GM21367 (cell line): Measurements from ENCODE around the gene RGPD5.
"Not testable (repeated sequence)": the region's sequence is repeated elsewhere in the genome, so short reads cannot be mapped to it uniquely, and the experiment has no call there.

Experiments
- ATAC-seq: cut with Tn5 transposase; IDR thresholded peaks from one replicate; pipeline ENCODE4 v1.9.1; 2021; ENCODE audit not compliant: unreplicated experiment

Gene RGPD5

DNA sequence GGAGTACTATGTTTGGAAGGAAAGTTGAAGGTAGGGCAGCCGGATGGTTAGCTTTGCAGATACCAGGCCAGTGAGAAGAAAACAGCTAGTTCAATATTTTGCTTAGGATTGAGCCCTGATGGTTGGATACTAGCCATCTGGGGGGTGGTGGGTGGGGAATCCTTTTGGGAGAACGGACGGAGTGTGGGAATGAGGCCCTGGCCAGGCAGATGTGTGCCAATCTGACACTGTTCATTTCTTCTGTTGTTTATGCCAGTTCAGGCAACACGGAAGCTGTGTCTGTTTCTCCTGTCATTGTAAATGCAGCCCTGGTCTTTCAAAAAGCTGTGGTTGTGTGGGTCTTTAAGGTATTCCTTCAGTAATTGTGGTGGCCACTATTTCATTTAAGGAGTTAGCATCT, 96.9 kb downstream of the RGPD5 start:
- not testable (repeated sequence) for ATAC-seq

DNA sequence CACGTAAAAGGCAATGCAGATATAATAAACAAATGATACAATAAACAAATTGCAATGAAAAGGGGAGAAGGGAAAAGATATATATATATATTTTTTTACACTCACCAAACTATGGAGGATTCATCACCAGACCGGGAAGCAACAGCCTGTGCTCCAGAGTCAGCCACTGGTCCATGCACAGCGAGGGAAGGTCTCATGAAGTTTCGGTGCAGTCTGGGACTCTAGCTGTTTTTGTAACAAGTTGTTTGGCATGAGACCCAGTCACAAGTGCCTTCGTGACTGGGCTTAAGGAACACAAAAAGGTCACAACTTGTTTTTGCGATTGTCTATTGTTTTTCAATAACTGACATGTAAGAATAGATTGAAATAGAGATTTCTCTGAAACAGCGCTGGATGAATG, 99.6 kb downstream of the RGPD5 start:
- not testable (repeated sequence) for ATAC-seq

DNA sequence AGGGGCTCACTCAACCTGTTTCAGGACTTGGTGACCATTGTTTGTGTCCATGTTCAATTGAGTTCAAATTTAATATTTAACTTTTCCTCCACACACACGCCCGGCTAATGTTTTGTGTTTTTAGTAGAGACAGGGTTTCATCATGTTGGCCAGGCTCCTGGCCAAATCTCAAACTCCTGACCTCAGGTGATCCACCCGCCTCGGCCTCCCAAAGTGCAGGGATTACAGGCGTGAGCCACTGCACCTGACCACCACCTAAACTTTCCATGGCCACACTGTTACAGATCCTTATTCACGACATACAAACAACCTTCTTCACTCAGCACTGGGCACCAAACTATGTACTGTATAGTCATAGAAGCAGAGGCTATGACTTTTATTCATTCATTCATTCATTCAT, 100.0 kb downstream of the RGPD5 start:
- ATAC-seq: not testable (repeated sequence)

DNA sequence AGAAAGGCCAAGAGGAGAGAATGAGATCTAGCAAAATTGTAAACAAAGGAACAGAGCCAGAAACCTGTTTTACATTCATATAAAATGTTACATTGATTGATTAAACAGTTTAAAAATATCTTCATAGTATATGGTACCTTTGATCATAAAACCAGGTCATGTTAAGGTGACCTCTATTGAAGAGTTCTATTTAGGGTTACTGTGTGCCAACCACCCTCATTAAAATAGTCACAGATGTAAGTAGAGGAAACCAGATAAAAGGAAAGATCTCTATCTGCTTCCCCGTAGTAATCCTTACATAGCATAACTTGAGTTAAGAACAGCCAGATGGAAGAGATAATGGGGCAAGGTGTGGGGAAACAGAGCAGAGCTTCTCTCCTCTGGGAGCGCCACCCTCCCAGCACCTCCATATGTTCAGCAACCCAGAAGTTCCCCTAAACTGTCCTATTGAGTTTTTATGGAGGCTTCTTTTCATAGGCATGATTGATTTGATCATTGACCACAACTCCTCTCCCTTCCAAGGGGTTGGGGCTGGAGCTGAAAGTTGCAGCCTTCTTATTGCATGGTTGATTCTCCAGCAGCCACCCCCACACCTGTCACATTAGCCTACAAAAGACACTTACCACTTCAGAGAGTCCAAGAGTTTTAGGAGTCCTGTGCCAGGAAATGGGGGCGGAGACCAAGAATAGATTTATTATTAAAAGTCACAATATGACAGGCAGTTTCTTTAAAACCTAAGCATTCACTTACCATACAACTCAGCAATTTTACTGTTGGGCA, 101.2 kb downstream of the RGPD5 start:
- ATAC-seq: not testable (repeated sequence)

DNA sequence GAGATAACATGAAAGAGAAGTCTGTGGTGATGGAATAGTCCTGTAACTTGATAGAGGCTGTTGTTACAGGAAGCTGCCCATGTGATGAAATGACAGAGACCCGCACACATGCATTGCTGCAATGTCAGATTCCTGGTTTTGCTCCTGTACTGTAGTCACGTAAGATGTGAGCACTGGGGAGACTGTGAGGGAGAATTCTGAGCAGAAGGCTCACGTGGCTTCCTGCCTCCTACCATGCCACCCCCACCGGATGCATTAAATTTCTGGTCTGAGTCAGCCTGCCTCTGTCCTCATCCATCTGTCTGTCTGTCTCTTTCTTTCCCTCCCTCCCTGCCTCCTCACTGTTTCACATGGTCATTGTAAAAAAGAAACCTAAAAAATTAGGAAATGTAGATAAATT, 102.1 kb downstream of the RGPD5 start:
- peak; percentile 91 for ATAC-seq

DNA sequence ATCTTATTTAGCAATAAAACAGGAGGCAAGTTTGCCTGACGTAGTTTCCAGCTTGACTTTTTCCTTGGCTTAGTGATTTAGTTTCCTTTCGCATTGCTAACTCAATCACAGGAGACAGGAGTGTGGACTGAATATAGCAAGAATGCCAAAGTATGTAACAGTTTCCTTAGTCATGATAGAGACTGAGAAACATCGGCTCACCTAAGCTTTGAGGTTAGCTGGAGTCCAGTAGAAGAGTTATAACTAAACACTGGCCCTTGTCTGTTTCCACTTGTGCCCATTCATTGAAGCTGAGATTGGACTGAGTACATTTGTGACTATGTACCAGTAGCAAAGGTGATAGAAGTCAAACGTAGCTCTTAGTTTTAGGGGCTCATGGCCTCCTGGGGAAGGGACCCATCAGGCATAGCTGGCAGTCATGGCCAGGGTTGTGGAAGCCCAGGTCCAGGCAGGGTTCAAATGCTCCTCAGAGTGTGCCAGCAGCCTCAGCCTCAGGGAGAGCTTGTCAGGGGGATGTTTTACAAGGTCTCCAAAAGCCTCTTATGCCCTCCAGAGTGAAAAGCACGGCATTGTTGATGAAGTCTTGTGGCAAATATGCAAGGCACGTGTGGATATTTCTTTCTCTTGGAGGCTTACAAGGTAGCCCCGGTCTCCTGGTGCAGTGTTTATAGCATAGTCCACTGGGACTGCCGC, 103.8 kb downstream of the RGPD5 start:
- ATAC-seq: not testable (repeated sequence)

DNA sequence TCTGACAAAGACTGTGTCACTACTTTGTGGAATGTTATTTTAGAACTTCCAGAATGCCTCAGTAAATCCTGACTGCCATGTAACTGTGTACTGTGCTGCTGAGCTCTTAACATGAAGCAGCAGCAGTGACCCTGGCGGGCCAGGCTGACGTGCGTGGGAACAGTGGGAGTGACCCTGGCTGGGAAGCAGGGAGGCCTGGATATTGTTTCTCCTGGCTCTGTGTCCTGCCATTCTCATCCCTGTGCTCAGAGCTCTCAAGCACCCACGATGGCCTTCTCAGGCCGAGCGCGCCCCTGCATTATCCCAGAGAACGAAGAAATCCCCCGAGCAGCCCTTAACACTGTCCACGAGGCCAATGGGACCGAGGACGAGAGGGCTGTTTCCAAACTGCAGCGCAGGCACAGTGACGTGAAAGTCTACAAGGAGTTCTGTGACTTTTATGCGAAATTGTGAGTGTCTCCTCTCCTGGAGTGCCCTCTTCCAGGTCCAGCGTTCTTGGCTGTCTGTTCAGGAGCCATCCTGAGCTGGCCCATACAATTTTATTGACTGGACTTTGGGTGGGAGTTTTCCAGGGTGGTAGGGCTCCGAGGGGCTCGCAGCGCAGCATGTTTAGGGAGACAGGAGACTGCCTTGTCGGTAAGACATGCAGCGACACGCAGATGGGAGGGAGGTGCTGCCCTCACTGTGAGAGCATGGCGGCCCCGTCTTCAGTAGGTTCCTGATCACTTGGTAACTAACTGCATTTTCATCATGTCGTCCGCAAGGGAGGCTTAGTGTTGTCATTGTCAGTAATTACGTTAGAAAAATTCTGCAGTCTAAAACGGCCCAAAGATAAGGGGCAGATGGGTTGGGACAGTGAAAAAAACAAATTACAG, 104.6 kb downstream of the RGPD5 start, which contains the start of gene LIMS3:
LIMS3 (plus strand) TSS at position 227 of the 875 bp plus-strand sequence; CDS start at position 268, 41 bp downstream.
- ATAC-seq: not testable (repeated sequence)

DNA sequence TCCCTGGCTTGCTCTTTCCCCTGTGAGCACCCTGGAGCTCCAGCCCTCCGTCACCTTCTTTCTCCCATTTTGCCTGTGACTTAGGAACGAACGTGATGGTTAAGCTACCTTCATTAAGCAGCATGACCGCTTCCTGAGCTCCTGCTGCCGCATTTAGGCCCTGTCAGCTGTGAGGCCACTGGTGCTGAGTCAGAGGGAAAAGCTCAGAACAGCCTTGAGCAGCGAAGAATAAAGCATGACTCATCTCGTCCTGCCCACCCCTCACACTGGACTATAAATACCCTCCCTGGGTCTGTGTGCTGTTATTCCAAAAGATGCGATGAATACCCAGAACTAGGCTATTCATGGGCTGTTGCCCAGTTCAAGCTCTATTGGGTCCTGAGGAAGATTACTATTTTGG, 111.7 kb downstream of the RGPD5 start:
- ATAC-seq: peak; percentile 87
